Cardiac muscle cell (in vitro differentiated cells and primary cell): Measurements from ENCODE around the gene PRRT1B. TPM values are rescaled to one million over a fixed set of nuclear protein-coding genes. Genes with fewer than 3 reads are reported as not detected.
A peak's percentile ranks its signal among the peaks of the same experiment; 100 is the strongest.

Source experiments
- DNase-seq, 2 donors: peaks; one replicate each; pipeline versions ENCODE4 v3.0.0 to v3.0.0-alpha.2; 2010 to 2017; ENCODE audit warnings: low read depth in 1 of 2, low spot score in 1 of 2
- H3K27ac ChIP-seq: fragments of 200-600 bp; sonication (generic); 2 replicates; pipeline ENCODE4 v1.5.1; 2016
- H3K27me3 ChIP-seq: fragments of 200-600 bp; sonication (generic); 2 replicates; pipeline ENCODE4 v1.6.0; 2016; ENCODE audit warnings: control low read depth
- H3K36me3 ChIP-seq: fragments of 200-600 bp; sonication (generic); 2 replicates; pipeline ENCODE4 v1.5.1; 2016; ENCODE audit warnings: control low read depth
- H3K4me1 ChIP-seq: fragments of 200-600 bp; sonication (generic); 2 replicates; pipeline ENCODE4 v1.8.1; 2017; ENCODE audit warnings: low read depth, mild to moderate bottlenecking, mixed run types
- H3K4me3 ChIP-seq: fragments of 200-600 bp; sonication (generic); 2 replicates; pipeline ENCODE4 v1.5.1; 2016; ENCODE audit warnings: mild to moderate bottlenecking
- H3K9me3 ChIP-seq: fragments of 200-600 bp; sonication (generic); 2 replicates; pipeline ENCODE4 v1.5.1; 2017; ENCODE audit warnings: low read depth, mild to moderate bottlenecking, control low read depth
- polyA plus RNA-seq: library from polyadenylated mRNA; unstranded; fragments of >200 nt; fragmentation: Nextera tagmentation; extraction: Ambion mirVana; gene quantifications from 2 replicates; pipeline ENCODE4 v1.2.1, GENCODE V29; 2016
- total RNA-seq: library from RNA; depleted of rRNA; stranded (reverse); fragments of >200 nt; gene quantifications from 2 replicates; pipeline ENCODE4 v1.2.3, GENCODE V29; 2016
- TF ChIP-seq, protein P1 (sequence below): IDR thresholded peaks from 2 replicates; pipeline ENCODE4 v1.5.1; 2012; ENCODE audit warnings: low read depth, mild to moderate bottlenecking, low read length

Gene PRRT1B
- total and polyA plus RNA-seq, 2 experiments from 2014 or later: not detected

DNA sequence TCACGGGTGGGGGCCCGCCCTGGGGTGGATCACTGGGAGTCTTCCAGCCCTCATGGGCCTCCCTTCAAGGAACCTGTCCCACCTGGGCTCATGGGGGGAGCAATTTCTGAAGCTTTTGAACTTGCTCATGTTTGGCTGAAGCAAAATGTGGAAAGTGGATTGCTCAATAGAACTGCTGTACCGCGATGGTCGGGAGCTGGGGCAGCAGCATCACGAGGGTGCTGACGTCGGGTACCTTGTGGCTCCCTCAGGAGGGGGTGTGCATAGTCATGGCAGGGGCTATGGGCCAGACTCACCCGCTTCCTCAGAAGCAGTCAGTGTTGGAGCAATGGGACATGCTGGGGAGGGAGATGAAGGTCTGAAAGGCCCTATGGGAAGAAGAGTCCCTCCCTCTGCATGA, 57.9 kb downstream of the PRRT1B start:
- Histone ChIP-seq H3K9me3 (no peaks in the 10 kb centered on the region), H3K27ac (no peak overlapping the region), H3K4me1 (peaks cover 20% of the 10 kb centered on the region), H3K36me3 (peaks cover under 1% of the 10 kb centered on the region), H3K27me3 (no peaks in the 10 kb centered on the region), H3K4me3 (no peak overlapping the region)
- no peak for DNase-seq
- TF ChIP-seq, protein P1, sequence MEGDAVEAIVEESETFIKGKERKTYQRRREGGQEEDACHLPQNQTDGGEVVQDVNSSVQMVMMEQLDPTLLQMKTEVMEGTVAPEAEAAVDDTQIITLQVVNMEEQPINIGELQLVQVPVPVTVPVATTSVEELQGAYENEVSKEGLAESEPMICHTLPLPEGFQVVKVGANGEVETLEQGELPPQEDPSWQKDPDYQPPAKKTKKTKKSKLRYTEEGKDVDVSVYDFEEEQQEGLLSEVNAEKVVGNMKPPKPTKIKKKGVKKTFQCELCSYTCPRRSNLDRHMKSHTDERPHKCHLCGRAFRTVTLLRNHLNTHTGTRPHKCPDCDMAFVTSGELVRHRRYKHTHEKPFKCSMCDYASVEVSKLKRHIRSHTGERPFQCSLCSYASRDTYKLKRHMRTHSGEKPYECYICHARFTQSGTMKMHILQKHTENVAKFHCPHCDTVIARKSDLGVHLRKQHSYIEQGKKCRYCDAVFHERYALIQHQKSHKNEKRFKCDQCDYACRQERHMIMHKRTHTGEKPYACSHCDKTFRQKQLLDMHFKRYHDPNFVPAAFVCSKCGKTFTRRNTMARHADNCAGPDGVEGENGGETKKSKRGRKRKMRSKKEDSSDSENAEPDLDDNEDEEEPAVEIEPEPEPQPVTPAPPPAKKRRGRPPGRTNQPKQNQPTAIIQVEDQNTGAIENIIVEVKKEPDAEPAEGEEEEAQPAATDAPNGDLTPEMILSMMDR: no peak

- no peaks in the 10 kb centered on the region for H3K36me3 ChIP-seq
- H3K4me3 ChIP-seq: no peak overlapping the region
- TF ChIP-seq, protein P1: no peak
- H3K4me1 ChIP-seq: peaks cover 24% of the 10 kb centered on the region
- H3K27me3 ChIP-seq: no peaks in the 10 kb centered on the region
- H3K9me3 ChIP-seq: no peaks in the 10 kb centered on the region
- no peak overlapping the region for H3K27ac ChIP-seq
- DNase-seq: no peak
These were observed 58.6 kb downstream of the PRRT1B start for GRCh38 chr9:131603711-131604439.

DNA sequence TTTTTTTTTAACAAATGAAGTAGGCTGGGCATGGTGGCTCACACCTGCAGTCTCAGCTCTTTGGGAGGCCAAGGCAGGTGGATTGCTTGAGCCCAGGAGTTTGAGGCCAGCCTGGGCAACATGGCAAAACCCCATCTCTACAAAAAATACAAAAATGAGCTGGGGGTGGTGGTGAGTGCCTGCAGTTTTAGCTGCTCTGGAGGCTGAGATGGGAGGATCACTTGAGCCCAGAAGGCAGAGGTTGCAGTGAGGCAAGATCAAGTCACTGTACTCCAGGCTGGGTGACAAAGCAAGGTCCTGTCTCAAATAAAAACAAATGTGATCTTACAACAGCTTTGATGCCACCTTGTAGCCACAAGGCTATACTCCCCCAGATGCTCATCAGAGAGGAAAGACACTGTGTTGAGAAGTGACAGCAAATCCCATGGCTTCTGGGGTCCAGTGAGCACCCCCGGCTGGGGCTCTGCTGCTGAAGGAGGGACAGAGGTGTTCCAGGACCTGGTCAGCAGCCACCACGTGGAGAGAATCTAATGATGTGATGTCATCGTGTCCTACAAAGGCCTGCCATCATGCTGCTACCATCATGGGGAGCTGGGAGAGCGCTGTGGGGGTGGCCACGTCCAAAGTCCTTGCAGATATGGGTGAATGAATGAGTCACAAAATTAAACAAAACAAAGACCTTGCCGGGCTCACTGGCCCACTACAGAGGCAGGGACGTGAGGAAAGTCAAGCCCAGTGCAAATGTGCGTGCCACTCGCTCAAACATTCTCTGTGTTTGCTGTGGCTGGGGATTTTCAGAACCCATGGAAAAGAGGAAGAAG, 60.7 kb downstream of the PRRT1B start:
- Histone ChIP-seq H3K27ac (no peak overlapping the region), H3K36me3 (no peaks in the 10 kb centered on the region)

GRCh38 chr9:131606896-131607567, 61.7 kb downstream of the PRRT1B start:
- peak overlapping the region; percentile 98 for H3K27ac ChIP-seq

More for the DNA sequence above, 60.7 kb downstream of the PRRT1B start:
- Histone ChIP-seq H3K9me3 (no peaks in the 10 kb centered on the region), H3K4me1 (peaks cover 33% of the 10 kb centered on the region), H3K27me3 (no peaks in the 10 kb centered on the region), H3K4me3 (no peak overlapping the region)
- no peak for DNase-seq
- TF ChIP-seq, protein P1: no peak

DNA sequence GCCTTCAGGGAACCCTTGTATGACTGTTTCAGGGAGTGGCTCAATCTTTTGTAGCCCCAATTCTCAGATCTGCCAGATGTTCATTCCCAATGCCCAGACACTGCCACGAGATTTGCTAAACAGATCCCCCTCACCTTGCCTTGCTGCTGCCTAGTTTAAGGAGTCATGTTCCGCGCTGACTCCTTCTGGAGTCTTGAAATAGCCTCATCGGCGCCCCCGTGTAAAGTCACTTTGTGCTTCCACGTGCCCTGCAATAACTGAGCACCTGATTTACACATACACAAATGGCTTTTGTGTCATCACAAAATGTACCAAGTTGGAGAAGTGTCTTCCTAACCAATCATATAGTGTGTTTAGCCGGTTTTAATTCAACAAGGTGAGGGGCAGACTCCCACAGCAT, 62.3 kb downstream of the PRRT1B start:
- H3K4me3 ChIP-seq: no peak overlapping the region
- H3K4me1 ChIP-seq: peaks cover 33% of the 10 kb centered on the region
- no peaks in the 10 kb centered on the region for H3K27me3 ChIP-seq
- DNase-seq: no peak
- no peaks in the 10 kb centered on the region for H3K36me3 ChIP-seq
- TF ChIP-seq, protein P1: no peak
- peak overlapping the region; percentile 98 for H3K27ac ChIP-seq
- no peaks in the 10 kb centered on the region for H3K9me3 ChIP-seq

More at GRCh38 chr9:131606896-131607567, 61.7 kb downstream of the PRRT1B start:
- TF ChIP-seq, protein P1: no peak
- H3K4me1 ChIP-seq: peaks cover 33% of the 10 kb centered on the region
- no peaks in the 10 kb centered on the region for H3K36me3 ChIP-seq
- no peaks in the 10 kb centered on the region for H3K9me3 ChIP-seq
- no peaks in the 10 kb centered on the region for H3K27me3 ChIP-seq
- H3K4me3 ChIP-seq: no peak overlapping the region
- no peak for DNase-seq
